Glomerular visceral epithelial cell (primary cell): ENCODE data around the gene FIBP.

Experiments
- DNase-seq: peaks from one replicate; pipeline ENCODE4 v3.0.0-alpha.2; 2016; ENCODE audit errors: extremely low spot score

Gene FIBP

DNA sequence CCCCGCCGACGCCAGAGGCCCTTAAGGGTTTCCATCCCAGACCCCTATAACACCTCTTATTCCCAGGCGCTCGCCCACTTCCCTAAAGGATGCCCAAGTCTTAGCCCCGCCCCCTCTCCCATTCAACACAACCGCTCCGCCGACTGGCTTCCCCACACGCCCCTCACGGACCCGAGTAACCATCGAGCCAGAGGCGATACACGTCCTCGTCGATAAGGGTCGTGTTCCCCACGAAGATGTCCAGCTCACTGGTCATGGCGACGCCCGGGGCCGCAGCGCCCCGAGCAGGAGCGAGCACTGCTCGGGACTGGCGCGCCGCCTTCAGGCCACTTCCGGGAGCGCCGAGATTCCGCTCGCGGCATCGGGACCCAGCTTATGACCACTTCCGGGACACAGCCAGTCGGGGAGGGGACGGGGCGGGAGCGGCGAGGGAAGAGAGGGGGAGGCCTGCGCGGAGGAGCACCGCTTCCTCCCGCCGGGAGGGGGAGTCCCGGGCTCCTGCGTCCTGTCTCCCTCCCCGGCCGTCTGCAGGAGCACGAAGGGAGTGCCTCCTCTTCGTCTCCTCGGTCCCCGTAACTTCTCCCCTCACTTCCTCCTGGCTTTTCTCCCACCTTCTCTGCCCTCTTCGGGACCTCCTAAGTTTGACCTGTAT, at the start of gene FIBP:
TSS of gene FIBP (minus strand) at position 309 of the 652 bp plus-strand sequence. CDS start at position 256, 53 bp downstream.
- peak; percentile 97 for DNase-seq

DNA sequence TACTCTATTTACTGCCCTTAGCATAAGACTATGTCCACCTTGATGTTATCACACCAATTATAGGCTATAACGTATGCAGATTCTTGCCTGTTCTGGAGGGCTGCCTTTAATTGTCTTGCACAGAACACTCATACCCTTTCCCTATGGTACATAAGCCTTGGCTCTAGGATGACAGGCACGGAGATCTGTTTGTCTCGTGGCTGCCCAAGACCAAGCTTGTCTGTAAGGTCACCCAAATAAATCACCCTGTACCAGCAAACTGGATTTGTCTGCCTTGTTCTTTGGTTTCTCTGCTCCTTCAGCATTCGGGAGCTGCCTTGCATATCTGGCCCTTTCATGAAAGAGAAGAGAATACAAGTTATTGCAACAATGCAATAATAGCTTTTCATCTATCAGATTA, 49.5 kb upstream of the FIBP start:
- DNase-seq, result no peak

DNA sequence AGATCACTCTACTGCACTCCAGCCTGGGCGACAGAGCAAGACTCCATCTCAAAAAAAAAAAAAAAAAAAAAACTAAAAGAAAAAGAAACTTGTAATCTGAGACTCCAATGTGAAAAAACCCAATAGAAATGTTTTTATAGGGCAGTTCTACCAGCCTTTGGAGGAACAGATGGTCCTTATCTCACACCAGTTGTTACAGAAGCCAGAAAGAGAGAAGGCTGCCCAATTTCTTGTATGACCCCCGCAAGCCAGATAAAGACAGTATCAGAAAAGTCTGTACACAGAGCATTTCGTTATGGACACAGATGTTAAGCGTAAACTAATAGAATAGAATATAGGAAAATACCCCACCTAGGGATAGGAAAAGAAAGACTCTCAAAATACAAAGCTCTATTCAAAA, 45.7 kb upstream of the FIBP start:
- no peak for DNase-seq

DNA sequence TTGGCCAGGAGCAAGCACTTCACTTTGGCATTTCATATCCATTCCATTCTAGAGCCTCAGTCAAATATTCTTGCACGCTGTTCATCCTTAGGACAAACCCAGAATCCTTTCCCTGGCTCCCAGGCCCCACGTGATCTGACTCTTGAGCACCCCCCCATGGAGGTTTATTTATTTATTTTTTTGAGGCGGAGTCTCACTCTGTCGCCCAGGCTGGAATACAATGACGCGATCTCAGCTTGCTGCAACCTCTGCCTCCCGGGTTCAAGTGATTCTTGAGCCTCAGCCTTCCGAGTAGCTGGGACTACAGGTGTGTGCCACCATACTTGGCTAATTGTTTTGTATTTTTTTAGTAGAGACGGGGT, 44.3 kb upstream of the FIBP start:
- DNase-seq, result no peak

DNA sequence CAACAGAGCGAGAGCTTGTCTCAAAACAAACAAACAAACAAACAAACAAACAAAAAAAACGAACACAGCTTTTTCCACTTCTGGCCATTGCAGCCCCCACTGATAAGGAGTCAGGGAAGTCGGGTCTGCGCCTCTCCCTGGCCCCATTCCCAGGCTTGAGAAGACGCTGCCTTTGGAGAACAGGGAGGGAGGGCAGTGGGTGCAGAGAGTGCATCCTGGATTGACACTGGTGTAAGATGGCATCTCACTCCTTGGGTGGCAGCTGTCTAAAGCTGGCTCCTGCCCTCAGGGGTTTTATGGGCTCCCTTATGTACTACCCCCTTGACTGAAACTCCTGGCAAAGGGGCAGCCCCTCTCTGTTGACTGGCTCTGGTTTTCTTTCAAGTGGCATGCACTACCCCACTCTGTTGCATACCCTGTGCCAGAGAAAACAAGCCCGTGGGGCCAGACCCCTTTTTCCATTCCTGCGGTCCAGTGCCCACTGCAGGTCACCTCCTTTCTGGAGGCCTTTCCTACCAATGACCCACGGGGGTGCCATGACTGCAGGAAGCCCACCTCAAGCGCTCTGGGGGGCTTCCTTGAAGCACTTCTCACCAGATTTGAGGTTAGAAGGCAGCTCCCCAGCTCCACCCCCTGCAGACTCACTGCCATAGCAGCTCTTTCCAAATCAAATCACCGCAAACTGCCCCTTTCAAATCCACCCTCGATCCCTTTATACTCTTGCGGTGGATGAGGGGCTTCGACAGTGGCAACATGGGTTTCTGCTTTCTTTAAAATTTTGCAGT, 43.7 kb upstream of the FIBP start:
- no peak for DNase-seq

DNA sequence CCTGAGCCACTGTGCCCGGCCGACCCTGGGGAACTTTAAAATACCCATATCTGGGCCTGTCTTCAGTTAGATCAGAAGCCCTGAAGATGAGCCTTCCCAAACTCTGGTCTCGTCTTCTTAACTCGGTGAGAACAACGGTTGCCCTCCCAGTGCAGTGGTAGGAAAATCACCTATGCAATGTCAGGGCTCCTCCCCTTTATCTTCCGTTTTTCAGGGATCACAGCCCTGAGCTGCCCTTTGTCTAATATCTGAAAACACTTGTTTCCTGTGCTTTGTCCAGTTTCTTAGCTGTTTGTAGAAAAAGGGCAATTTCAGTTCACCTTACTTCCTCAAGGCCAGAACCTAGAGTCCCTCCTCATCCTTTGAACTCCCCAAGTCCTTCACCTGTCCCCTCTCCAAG, 40.4 kb upstream of the FIBP start:
- DNase-seq, result no peak

DNA sequence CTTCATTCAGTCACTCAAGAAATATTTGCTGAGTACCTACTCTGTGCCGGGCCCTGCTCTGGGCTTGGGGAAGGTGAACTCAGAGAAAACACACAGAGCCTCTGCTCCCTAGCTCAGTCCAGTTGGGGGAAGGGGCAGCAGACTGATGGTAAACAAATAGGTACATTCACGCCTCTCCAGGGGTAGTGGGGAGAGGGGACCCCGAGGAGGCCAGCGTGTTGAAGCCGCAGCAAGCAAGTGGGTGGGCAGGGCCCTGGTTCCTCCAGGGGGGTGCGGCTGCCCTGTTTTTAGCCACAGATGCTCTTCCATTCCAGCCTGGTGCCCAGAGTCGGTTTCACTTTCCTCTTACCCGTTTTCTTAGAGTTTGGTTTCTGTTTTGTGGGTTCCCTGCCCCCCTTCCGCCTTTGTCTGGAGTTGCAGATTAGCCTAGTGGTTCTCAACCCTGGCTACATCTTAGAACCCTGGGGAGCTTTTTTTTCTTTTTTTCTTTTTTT, 39.7 kb upstream of the FIBP start:
- no peak for DNase-seq

DNA sequence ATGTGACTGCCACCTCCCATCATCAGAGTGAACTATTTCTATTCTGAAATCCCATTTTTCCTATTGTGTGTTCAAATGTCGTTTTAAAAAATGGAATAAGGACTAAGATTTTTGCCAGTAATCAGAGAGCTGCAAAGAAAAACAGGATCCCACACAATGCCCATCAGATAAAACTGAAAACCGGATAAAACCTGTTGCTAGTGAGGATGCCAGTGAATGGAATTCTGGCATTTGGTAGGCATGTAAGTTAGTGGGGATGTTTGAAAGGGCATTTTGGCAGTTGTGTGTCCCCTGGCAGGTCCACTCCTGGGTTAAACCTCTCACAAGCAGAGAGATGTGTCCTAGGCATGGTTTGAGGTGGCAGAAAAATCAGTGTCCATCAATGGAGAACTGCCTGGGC, 37.1 kb upstream of the FIBP start:
- DNase-seq, result no peak

DNA sequence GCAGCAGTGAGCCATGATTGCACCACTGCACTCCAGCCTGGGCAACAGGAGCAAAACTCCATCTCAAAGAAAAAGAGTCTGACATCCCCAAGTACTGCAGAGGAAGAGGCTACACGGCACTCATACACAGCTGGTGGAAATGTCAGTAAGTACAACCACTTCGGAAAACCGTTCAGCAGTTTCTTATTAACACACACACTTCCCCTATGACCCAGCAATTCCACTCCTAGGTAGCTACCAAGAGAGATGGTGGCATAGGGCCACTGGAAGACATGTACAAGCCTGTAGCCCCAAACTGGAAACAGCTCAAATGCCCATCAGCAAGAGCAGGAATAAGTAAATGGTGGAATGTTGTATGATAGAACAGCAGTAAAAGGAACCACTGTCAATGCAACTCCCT, 34.3 kb upstream of the FIBP start:
- no peak for DNase-seq

DNA sequence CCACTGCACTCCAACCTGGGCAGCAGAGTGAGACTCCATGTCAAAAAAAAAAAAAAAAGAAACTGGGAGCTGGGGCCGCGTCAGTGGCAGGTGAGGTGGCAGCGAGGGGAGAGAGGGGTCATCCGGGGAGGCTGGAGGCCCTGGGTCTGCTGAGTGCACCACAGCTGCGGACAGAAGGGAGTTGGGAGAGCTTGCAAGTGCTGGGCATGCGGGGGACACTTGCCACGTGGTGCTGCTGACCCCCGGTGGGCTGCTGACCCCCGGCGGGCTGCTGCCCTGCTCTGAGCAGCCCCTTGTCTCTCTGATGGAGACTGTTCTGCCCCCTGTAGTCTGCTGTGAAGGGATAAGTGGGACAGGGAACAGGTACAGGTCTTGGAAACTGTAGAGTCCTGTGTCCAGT, 33.6 kb upstream of the FIBP start:
- no peak for DNase-seq

DNA sequence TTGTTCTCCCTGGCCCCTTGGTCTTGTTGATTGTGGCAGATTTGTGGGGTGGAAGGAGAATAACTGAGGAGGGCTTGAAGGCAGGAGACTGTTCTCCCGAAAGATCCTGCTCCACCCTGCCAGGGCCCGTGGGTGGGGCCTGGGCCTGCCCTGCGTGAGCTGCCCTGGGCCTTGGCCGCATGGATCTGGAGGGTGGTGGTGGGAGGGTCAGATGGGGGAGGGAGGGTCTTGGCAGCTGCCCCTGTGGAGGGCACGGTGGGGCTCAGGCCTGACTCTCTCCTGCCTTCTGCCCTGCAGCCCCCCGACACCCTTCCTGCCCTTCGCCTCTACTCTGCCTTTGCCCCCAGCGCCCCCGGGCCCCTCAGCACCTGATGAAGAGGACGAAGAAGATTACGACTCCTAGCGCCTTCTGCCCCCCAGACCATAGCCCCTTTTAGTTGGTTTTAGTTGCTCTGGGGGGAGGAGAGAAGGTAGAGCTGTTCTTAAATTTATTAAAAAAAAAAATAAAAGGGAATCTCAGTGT, 32.8 kb upstream of the FIBP start:
- DNase-seq, result no peak

DNA sequence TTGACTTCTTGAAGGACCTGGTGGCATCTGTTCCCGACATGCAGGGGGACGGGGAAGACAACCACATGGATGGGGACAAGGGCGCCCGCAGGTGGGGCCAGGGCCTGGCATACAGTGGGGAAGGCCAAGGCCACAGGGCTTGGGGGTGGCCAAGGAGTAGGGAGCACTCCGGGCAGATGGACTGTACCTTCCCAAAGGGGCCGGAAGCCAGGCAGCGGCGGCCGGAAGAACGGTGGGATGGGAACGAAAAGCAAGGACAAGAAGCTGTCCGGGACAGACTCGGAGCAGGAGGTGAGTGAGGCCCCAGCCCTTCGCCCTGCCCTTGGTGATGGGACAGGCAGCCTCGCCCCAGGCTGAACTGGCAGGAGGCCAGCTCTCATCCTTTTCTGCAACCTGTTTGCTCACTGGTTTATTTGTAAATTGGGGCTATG, 32.1 kb upstream of the FIBP start:
- DNase-seq, result no peak

DNA sequence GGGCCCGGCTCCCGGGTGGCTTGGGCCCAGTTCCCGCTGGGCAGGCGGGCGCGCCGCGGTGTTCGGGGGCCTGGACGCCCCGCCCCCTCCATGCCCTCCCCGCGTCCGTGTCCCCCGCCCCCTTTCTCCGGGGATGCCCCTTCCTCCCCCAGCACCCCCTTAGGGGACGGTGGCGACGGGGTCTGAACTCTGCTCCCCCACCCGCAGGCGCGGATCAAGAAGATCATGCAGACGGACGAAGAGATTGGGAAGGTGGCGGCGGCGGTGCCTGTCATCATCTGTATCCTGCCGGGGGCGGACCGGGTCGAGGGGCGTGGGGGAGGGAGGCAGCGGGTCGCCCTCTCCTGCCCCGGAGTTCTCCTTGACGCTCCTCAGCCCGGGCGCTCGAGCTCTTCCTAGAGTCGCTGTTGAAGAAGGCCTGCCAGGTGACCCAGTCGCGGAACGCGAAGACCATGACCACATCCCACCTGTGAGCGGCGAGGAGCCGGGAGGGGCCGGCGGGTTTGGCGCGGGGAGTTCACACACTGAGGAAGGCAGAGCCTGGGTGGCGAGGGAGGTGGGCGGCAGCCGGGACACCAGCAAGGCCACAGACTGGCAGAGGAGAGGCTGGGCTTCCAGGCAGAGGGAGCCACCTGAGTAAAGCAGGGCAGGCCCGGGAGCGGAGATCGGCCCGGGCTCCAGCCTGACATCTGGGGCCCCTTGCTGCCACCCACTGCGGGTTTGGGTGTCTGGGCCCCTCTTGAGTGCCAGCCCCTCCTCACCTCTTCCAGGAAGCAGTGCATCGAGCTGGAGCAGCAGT, 31.5 kb upstream of the FIBP start:
- peak; percentile 43 for DNase-seq

DNA sequence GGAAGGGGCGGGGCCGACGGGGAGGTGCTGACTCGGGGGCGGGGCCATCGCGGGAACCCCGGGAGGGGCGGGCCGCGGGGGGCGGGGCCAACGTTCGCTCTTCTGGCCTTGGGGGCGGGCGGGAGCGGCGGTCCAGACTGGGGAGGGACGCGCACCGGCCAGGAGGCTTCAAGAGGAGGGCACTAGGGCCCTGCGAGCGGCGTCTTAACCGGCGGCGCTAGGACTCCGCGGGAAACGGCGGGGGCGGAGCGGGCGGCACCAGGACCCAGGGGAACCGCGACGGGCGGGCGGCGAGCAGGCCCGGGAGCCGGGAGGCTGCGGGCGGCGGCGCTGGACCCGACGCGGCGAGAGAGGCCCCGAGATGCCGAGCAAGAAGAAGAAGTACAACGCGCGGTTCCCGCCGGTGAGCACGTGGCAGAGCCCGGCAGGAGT, 30.9 kb upstream of the FIBP start, which contains the start of gene DRAP1:
TSS of gene DRAP1 (plus strand) at position 286 of the 432 bp plus-strand sequence. CDS start at position 362, 76 bp downstream.
- peak; percentile 99 for DNase-seq

DNA sequence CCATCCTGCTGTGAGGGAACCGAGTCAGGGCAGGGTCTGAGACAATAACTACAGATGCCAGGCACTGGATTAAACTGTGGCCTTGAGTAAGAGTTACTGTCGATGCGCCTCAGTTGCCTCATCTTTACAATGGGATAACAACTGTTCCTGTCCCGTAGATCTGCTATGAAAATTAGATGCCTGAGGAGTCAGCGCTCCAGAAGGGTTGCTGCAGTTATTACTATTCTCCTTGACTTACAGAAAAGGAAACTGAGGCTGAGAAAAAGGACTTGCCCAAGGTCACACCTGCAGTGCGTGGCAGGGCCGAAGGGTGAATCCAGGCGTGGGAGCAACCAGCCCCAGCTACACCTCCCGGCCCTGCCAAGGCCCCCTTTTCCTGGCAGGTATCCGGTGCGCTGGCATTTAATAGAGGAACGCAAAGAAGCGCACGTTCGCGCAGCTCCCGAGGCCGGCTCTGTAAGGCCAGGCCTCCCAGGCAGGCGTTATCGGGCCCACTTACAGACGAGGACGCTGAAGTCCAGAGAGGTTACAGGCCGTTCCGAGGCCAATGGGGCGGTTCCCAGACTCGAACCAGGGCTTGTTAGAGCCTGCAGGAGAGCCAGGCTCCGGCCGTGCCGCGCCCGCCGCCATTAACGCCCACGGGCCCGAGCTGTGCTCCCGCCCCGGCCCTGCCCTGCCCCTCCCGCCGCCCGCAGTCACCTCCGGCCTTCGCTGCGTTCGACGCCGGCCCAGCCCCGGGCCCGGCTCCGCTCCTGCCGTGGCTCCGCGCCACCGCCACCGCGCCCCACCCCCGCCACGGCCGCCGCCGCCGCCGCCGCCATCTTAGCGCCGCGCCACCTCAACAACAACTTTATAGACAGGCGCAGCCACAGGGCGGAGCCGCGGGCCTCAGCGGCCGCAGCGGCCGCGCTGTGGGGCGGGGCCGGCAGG, 30.2 kb upstream of the FIBP start, which contains the start of gene C11orf68:
TSS of gene C11orf68 (minus strand) at position 852 of the 930 bp plus-strand sequence. CDS start at position 821, 31 bp downstream.
- DNase-seq, result peak; percentile 40

DNA sequence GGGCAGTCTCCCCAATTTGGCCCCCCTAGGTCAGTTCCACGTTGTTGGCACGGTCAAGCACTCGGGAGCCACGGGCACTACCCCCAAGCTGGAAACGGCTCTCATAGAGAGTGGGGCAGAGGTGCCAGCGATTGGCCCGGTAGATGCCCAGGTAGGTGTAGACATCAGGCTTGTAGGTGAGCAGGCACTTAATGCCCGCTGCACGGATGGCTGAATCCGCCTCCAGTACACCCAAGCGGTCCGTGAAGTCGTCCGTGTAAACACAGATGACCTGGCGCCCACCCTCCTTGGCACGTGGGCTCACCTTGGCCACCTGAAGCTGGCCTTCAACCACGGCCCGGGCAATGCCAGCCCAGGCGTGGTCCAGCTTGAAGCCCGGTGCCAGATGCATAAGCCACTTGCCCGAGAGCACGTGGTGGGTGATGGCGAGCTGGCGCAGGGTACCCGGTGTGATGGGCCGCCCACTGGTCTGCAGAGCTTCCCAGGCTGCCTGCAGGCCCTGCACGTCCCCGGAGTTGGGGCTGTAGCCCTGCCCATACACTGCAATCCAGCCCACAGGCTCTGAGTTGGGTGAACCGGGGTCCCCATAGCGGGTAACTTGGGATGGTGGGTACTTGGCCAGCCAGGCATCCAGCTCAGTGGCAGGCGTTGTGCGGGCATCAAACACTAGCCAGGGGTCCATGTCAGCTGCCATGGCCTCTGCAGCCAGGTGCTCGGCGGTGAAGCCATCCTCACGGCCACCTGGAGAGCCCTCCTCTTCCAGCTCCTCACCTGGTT, 29.4 kb upstream of the FIBP start:
- DNase-seq, result no peak

DNA sequence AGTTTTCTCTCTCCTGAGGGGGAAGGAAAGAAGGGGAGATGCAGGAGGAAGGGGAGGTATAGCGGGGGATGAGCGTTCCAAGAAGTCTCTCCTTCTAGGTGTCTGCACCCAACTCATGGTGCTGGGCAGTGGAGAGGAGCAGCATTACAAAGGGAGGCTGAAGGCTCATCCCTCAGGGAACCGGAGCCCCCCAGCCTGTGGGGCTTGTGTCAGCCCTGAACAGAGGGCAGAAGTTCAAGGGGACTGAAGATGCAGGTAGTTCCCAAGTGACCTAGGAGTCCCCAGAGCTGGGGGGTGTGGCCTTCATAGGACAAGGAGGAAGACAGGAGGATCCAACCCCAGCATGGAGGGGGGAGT, 28.8 kb upstream of the FIBP start:
- DNase-seq, result no peak

DNA sequence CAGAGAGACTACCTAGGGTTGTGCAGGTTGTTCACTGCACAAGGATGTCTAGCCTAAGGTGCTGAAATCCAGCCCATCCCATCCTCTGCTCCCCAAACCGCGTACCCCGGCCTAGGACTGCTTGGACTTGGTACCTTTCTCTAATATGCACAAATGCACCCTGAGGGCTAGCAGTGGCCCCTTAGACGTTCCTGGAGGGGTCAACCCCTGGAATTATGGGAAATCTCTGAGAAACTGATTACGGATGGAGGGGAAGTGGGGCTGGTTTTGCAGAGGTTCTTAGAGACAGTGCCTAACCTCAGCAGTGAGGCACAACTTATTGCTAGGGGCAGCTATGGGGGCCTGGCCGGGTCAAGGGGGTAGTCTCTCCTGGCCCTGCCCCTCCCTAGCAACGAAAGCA, 28.1 kb upstream of the FIBP start:
- no peak for DNase-seq

DNA sequence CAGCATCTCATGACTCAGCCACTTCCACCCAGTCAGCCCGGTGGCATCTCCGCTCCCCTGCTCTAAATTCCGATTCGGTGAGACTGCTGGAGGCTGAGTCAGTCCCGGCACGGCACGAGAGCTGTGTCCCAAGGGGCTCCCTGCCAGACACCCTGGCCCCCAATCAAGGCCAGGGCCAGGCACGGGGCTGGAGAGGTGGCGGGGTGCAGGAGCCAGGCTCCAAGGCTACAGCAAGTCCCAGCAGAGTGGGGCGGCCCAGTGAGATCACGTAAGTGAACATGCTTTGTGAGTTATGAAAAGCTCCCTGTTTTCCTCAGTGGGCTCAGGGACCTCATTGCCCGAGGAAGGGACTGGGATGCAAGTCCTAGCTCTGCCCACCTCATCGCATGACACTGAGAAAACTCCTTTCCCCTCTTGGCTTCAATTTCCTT, 27.6 kb upstream of the FIBP start:
- peak; percentile 97 for DNase-seq
